ENCODE data around the gene ABHD13.
A peak's percentile ranks its signal among the peaks of the same experiment; 100 is the strongest.

- TF ChIP-seq CTCF (IDR thresholded peaks at IDR 0.05) (peak in 1 of 4 experiments; percentile 21), POLR2A (IDR thresholded peaks at IDR 0.05) (peak; percentile 50), POLR2AphosphoS5 (IDR thresholded peaks at IDR 0.05) (peak; percentile 91)
Measured at GRCh38 chr13:108218044-108218974, at the start of gene ABHD13.

Data from prostate gland (tissue), 2 donors.